Epithelial cell of esophagus (primary cell): ENCODE data around the gene NKAIN1.
"Not testable (repeated sequence)": the region's sequence is repeated elsewhere in the genome, so short reads cannot be mapped to it uniquely, and the experiment has no call there.

Source experiments
- DNase-seq: peaks from one replicate; pipeline ENCODE4 v3.0.0; 2010; ENCODE audit warnings: low read depth
- H3K4me3 ChIP-seq: 2 replicates; pipeline ENCODE4 v1.5.1; 2011; ENCODE audit warnings: mild to moderate bottlenecking, low read length, control low read depth
- TF ChIP-seq, protein P1 (sequence below): IDR thresholded peaks from 2 replicates; pipeline ENCODE4 v1.5.1; 2011; ENCODE audit warnings: low read depth, mild to moderate bottlenecking, low read length, control low read depth, inconsistent platforms; ENCODE audit not compliant: insufficient read depth; ENCODE audit errors: missing control alignments

The NKAIN1 gene

DNA sequence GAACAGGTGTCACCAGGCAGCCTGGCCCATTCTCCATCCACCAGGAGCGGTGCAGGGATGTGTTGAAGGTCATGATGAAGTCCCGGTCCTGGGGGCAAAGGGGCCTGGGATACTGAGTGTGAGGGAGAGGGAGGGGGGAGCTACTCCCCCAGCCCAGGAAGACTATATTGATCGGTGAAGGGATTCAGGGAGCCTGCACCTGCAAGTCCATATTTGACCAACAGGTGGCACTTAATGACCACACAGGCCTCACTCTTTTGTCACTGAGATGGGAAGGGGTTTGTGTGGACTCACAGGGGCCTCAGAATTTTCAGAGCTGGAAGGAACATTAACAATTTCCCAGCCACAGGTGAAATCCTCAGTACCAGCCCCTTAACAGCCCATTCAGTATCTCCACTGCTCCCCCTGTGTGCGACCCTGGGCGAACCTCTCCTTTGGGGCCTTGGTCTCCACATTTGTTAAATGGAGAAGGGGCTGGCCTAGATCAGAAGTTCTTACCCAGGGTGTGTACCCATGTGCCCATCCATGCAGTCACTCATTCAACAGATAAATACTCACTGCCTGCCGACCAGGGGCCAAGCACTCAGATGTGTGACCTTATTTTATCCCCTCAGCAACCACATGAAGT is 55.6 kb downstream of the NKAIN1 start:
- peak; percentile 55 for DNase-seq
- TF ChIP-seq, protein P1, sequence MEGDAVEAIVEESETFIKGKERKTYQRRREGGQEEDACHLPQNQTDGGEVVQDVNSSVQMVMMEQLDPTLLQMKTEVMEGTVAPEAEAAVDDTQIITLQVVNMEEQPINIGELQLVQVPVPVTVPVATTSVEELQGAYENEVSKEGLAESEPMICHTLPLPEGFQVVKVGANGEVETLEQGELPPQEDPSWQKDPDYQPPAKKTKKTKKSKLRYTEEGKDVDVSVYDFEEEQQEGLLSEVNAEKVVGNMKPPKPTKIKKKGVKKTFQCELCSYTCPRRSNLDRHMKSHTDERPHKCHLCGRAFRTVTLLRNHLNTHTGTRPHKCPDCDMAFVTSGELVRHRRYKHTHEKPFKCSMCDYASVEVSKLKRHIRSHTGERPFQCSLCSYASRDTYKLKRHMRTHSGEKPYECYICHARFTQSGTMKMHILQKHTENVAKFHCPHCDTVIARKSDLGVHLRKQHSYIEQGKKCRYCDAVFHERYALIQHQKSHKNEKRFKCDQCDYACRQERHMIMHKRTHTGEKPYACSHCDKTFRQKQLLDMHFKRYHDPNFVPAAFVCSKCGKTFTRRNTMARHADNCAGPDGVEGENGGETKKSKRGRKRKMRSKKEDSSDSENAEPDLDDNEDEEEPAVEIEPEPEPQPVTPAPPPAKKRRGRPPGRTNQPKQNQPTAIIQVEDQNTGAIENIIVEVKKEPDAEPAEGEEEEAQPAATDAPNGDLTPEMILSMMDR, result peak; percentile 90

DNA sequence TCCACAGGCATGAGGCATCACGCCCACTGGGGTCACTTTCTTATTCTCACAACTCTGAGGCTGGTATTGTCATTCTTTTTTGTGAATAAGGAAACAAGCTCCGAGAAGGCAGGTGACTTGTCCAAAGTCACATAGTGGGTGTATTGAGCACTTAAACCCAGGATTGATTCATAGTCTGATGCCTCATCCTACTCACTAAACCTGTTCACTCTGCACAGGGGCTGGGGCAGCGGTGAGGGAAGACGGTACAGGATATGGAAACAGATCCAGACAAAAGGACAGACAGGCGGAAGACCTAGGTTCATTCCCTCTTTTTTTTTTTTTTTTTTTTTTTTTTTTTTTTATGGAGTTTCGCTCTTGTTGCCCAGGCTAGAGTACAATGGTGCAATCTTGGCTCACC is 56.6 kb downstream of the NKAIN1 start:
- no peak overlapping the region for H3K4me3 ChIP-seq
- TF ChIP-seq, protein P1, result no peak
- peak; percentile 88 for DNase-seq

More for the DNA sequence above, 55.6 kb downstream of the NKAIN1 start:
- no peak overlapping the region for H3K4me3 ChIP-seq

DNA sequence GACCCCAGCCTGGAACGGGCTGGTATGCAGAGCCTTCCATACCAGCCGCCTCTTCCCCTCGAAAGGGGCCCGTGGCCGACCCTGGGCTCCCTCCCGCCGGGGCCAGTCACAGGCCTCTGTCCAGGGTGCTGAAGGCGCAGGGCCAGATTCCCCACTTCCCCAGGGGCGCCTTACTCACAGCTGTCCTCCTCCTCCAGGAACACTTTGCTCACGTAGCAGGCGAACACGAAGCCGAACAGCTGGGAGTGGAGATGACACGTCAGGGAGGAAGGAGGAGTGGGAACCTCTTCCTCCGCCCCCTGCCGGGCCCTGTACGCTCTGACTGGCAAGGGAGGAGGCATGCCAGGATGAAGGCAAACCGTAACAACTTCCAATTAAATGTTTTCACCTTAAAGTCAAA is 57.3 kb downstream of the NKAIN1 start:
- TF ChIP-seq, protein P1, result peak; percentile 72
- DNase-seq, result peak; percentile 99
- H3K4me3 ChIP-seq, result peak overlapping the region; percentile 22

DNA sequence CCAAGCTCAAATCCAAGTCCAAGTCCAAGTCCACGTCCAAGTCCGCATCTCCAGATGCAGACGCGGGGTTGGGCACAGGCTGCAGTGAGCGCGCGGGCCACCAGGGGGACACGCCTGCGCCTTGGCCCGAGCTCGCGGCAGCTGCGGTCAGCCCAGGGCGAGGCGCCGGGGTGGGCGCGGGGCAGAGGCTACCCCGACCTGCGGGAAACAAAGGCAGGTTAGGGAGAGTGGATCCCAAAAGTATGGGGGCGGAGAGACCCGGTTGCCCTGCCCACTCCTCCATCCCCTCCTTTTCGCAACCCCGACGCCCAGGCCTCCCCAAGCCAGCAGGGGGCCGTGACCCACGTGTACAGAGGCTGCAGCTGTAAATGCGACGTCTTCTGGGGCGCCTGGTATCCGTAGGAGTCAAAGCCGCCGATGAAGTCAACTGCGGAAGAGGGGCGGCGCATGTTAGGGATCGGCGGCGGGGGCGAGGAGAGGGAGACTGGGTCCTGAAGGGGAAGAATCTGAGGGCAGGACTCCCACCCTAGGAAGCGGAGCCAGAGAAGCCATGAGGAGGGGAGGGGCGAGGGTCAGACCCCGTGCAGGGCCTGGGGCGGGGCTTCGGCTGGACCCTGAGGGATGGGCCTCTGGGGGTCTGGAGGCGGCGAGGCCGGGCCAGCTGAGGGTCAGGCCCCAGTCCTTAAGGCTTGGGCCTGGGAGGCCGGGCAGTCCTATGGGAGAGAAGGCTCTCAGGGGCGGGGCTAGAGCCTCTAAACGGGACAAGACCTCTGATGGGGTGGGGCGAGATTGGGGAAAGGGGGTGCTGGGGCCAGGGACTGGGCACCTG is 58.0 kb downstream of the NKAIN1 start:
- peak; percentile 61 for DNase-seq
- peak overlapping the region; percentile 22 for H3K4me3 ChIP-seq

DNA sequence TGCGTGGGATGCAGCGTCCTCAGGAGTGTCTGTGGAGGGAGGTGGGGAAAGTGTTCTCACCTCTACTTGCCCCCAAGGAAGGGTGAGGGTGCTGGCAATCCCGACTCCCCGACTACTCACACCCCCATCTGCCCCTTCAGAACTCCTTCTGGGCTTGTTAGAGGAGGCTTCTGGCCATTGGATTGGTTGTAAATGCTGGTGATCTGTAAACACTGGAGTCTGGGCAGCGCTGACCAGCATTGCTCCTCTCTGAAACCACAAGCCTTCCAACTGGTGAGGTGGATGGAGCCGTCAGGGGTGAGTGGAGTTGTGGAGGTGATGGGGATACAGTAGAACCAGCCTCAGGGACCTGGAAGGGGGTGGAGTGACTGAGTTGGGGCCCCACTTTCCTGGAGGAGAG is 59.3 kb downstream of the NKAIN1 start:
- DNase-seq, result no peak
- no peak overlapping the region for H3K4me3 ChIP-seq
- TF ChIP-seq, protein P1, result no peak

More for the DNA sequence above, 58.0 kb downstream of the NKAIN1 start:
- TF ChIP-seq, protein P1, result peak; percentile 58

DNA sequence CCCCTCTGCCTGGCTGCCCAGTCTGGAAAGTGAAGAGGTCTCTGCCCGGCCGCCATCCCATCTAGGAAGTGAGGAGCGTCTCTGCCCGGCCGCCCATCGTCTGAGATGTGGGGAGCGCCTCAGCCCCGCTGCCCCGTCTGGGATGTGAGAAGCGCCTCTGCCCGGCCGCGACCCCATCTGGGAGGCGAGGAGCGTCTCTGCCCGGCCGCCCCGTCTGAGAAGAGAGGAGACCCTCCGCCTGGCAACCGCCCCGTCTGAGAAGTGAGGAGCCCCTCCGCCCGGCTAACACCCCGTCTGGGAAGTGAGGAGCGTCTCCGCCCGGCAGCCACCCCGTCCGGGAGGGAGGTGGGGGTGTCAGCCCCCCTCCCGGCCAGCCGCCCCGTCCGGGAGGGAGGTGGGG is 63.4 kb downstream of the NKAIN1 start:
- not testable (repeated sequence) for H3K4me3 ChIP-seq, DNase-seq

DNA sequence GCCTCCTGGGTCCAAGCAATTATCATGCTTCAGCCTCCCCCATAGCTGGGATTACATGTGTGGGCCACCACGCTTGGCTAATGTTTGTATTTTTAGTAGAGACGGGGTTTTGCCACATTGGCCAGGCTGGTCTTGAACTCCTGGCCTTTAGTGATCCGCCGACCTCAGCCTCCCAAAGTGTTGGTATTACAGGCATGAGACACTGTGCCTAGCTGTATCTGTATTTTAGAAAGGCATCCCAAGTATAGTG is 69.3 kb downstream of the NKAIN1 start:
- no peak for DNase-seq
- TF ChIP-seq, protein P1, result no peak
- H3K4me3 ChIP-seq, result no peak overlapping the region
